HG02973 (cell line): ENCODE data around the gene KAT8.
A peak's percentile ranks its signal among the peaks of the same experiment; 100 is the strongest.
"Not testable (repeated sequence)": the region's sequence is repeated elsewhere in the genome, so short reads cannot be mapped to it uniquely, and the experiment has no call there.

Experiments
- ATAC-seq: cut with Tn5 transposase; IDR thresholded peaks from one replicate; pipeline ENCODE4 v1.9.1; 2021; ENCODE audit warnings: moderate library complexity; ENCODE audit not compliant: unreplicated experiment

Gene KAT8

GRCh38 chr16:31083556-31083955 is 33.9 kb upstream of the KAT8 start:
- no peak for ATAC-seq

- no peak for ATAC-seq
Observed at GRCh38 chr16:31083981-31084380, 33.5 kb upstream of the KAT8 start.

- ATAC-seq: no peak
Observed at GRCh38 chr16:31084584-31085302, 32.7 kb upstream of the KAT8 start.

- no peak for ATAC-seq
Observed at GRCh38 chr16:31085411-31085810, 32.1 kb upstream of the KAT8 start.

GRCh38 chr16:31085873-31086628 is 31.4 kb upstream of the KAT8 start:
- no peak for ATAC-seq

- no peak for ATAC-seq
Observed at GRCh38 chr16:31086629-31086906, 30.9 kb upstream of the KAT8 start.

GRCh38 chr16:31087481-31087880 is 30.0 kb upstream of the KAT8 start:
- no peak for ATAC-seq

GRCh38 chr16:31087971-31088370 is 29.5 kb upstream of the KAT8 start:
- no peak for ATAC-seq

GRCh38 chr16:31088459-31089183 is 28.8 kb upstream of the KAT8 start, which contains the start of gene PRSS53:
Gene PRSS53, minus strand, starts transcription at chr16:31088943. Its CDS starts 134 bp downstream, at chr16:31088809.
- ATAC-seq: no peak

- ATAC-seq: no peak
Observed at GRCh38 chr16:31089199-31089598, 28.3 kb upstream of the KAT8 start.

GRCh38 chr16:31090540-31090939 is 26.9 kb upstream of the KAT8 start:
- ATAC-seq: no peak

- no peak for ATAC-seq
Observed at GRCh38 chr16:31092330-31092729, 25.1 kb upstream of the KAT8 start.

- no peak for ATAC-seq
Observed at GRCh38 chr16:31093132-31093703, 24.2 kb upstream of the KAT8 start.

- peak; percentile 11 for ATAC-seq
Observed at GRCh38 chr16:31094088-31094423, 23.4 kb upstream of the KAT8 start.

- peak; percentile 74 for ATAC-seq
Observed at GRCh38 chr16:31094424-31095120, 22.9 kb upstream of the KAT8 start, which contains the start of gene VKORC1. Gene VKORC1, minus strand, starts transcription at chr16:31094797. Its CDS starts 68 bp downstream, at chr16:31094729.

- ATAC-seq: no peak
Observed at GRCh38 chr16:31099860-31100638, 17.4 kb upstream of the KAT8 start.

GRCh38 chr16:31100876-31101641 is 16.4 kb upstream of the KAT8 start:
- ATAC-seq: not testable (repeated sequence)

GRCh38 chr16:31105677-31106213 is 11.7 kb upstream of the KAT8 start:
- no peak for ATAC-seq
